ENCODE results near the gene DLG2. TPM values are rescaled to one million over a fixed set of nuclear protein-coding genes. Genes with fewer than 3 reads are reported as not detected.
A peak's percentile ranks its signal among the peaks of the same experiment; 100 is the strongest.

The DLG2 gene
- polyA plus RNA-seq, 3 donors, result 0.24 to 0.39 TPM; not detected in 1

DNA sequence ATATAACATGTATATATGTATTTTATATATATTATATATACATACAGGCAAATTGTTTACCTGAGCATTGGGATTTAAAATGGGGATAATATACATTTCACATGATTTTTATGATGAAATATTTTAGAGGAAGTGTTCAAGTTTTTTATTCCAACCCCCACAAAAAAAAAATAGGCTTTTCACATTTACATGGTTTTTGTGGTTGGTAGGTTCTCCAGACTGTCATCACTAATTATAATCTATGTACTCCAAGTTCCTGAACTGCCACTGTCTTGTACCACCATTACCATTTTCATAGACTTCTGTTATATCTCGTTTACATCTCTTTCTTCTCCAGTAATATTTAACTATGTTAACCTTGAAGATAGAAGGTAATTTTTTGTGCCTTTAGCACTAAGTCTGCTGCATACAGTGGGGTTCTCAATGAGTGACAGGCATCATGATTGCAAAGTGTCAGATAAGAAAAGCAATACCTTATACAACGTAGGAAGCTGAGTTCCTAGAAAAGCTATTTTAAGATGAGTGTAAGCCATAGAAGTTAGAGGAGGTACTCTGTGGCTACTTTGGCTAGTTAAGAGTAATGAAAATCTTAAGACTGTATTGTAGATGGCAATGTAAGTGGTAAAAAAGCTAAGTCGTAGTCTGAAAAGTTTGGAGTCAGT, 25.8 kb upstream of the DLG2 start:
- no peak for DNase-seq
- no peak overlapping the region for H3K4me3 Mint-ChIP-seq
- Histone ChIP-seq H3K9ac (ENCODE audit: insufficient read depth, low read length, poor library complexity, severe bottlenecking) (peak overlapping the region; percentile 1), H4K20me1 (ENCODE audit: insufficient read depth, low read length) (peaks cover 15% of the 10 kb centered on the region), H3K4me3 (replicated peaks in 1 of 3; ENCODE audit: low read depth in 2 of 3, low read length in 3 of 3) (no peak overlapping the region), H3K4me2 (replicated peaks; ENCODE audit: extremely low read depth, low read length, poor library complexity, severe bottlenecking) (no peak overlapping the region), H3K27ac (ENCODE audit: low read depth in 1 of 2, low read length in 2 of 2) (no peak overlapping the region), H3K79me2 (ENCODE audit: insufficient read depth, low read length) (peaks cover 45% of the 10 kb centered on the region), H3K36me3 (replicated peaks in 1 of 2; ENCODE audit: control insufficient read depth in 1 of 2, insufficient read depth in 2 of 2, low read length in 2 of 2) (peaks cover 34 to 51% of the 10 kb centered on the region in 2 donors), H2AFZ (ENCODE audit: insufficient read depth, low read depth, low read length, poor library complexity, severe bottlenecking) (no peak overlapping the region), H3K27me3 (ENCODE audit: control insufficient read depth in 2 of 2, insufficient read depth in 2 of 2, low read length in 2 of 2) (no peaks in the 10 kb centered on the region), H3K4me1 (ENCODE audit: control insufficient read depth in 1 of 2, insufficient read depth in 2 of 2, low read length in 2 of 2) (peaks cover 10 to 11% of the 10 kb centered on the region in 2 donors), H3K9me3 (replicated peaks in 1 of 2; ENCODE audit: control insufficient read depth in 1 of 2, insufficient read depth in 1 of 2, low read length in 2 of 2) (no peaks in the 10 kb centered on the region)
- intact Hi-C loops (cut with micrococcal nuclease), result no loop called here
- H3K4me1 Mint-ChIP-seq, result peaks cover 17% of the 10 kb centered on the region
- TF ChIP-seq, protein P1, sequence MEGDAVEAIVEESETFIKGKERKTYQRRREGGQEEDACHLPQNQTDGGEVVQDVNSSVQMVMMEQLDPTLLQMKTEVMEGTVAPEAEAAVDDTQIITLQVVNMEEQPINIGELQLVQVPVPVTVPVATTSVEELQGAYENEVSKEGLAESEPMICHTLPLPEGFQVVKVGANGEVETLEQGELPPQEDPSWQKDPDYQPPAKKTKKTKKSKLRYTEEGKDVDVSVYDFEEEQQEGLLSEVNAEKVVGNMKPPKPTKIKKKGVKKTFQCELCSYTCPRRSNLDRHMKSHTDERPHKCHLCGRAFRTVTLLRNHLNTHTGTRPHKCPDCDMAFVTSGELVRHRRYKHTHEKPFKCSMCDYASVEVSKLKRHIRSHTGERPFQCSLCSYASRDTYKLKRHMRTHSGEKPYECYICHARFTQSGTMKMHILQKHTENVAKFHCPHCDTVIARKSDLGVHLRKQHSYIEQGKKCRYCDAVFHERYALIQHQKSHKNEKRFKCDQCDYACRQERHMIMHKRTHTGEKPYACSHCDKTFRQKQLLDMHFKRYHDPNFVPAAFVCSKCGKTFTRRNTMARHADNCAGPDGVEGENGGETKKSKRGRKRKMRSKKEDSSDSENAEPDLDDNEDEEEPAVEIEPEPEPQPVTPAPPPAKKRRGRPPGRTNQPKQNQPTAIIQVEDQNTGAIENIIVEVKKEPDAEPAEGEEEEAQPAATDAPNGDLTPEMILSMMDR (IDR thresholded peaks at IDR 0.05), result no peak
- peaks cover 21 to 29% of the 10 kb centered on the region in 2 donors for H3K36me3 Mint-ChIP-seq
- H3K27ac Mint-ChIP-seq, result peak overlapping the region in 1 of 7 donors; percentile 68
- H3K27me3 Mint-ChIP-seq (ENCODE audit: low read depth in 3 of 3), result no peaks in the 10 kb centered on the region
- no peaks in the 10 kb centered on the region for H3K9me3 Mint-ChIP-seq
- WGBS (ENCODE audit: insufficient coverage), result no CpG with 5 or more reads among the region's 3 CpGs

DNA sequence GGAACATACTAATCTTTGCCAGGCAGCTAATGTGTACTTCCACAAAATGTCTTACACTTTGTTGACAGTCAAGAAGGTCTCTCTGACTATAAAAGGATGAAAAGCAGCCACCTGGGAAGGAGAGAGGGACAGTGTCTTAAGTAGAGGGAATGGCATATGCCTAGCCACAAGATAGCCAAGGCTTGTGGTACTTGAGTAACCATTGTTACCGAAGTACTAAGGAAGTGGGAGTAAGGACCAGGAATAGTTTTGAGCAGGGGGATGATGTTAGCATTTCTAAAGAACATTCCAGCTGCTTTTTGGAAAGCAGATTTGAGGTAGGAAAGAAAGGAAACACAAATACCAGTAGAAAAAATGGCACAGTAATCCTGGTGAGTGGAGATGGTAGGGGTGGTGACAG, 24.0 kb upstream of the DLG2 start:
- Histone ChIP-seq H3K9ac (ENCODE audit: insufficient read depth, low read length, poor library complexity, severe bottlenecking) (no peak overlapping the region), H4K20me1 (ENCODE audit: insufficient read depth, low read length) (peaks cover 13% of the 10 kb centered on the region), H3K4me3 (replicated peaks in 1 of 3; ENCODE audit: low read depth in 2 of 3, low read length in 3 of 3) (no peak overlapping the region), H3K4me2 (replicated peaks; ENCODE audit: extremely low read depth, low read length, poor library complexity, severe bottlenecking) (no peak overlapping the region), H2AFZ (ENCODE audit: insufficient read depth, low read depth, low read length, poor library complexity, severe bottlenecking) (no peak overlapping the region), H3K27ac (ENCODE audit: low read depth in 1 of 2, low read length in 2 of 2) (no peak overlapping the region), H3K9me3 (replicated peaks in 1 of 2; ENCODE audit: control insufficient read depth in 1 of 2, insufficient read depth in 1 of 2, low read length in 2 of 2) (no peaks in the 10 kb centered on the region), H3K79me2 (ENCODE audit: insufficient read depth, low read length) (peaks cover 34% of the 10 kb centered on the region), H3K27me3 (ENCODE audit: control insufficient read depth in 2 of 2, insufficient read depth in 2 of 2, low read length in 2 of 2) (no peaks in the 10 kb centered on the region), H3K4me1 (ENCODE audit: control insufficient read depth in 1 of 2, insufficient read depth in 2 of 2, low read length in 2 of 2) (peaks cover 11 to 16% of the 10 kb centered on the region in 2 donors), H3K36me3 (replicated peaks in 1 of 2; ENCODE audit: control insufficient read depth in 1 of 2, insufficient read depth in 2 of 2, low read length in 2 of 2) (peaks cover 21 to 34% of the 10 kb centered on the region in 2 donors)
- TF ChIP-seq, protein P1 (IDR thresholded peaks at IDR 0.05), result no peak
- intact Hi-C loops (cut with micrococcal nuclease), result no loop called here
- DNase-seq, result no peak
- Mint-ChIP-seq H3K9me3 (no peaks in the 10 kb centered on the region), H3K4me3 (no peak overlapping the region), H3K36me3 (peaks cover 10 to 20% of the 10 kb centered on the region in 2 donors), H3K4me1 (peaks cover 17% of the 10 kb centered on the region), H3K27me3 (ENCODE audit: low read depth in 3 of 3) (peaks cover 0 to 4% (median 2%) of the 10 kb centered on the region in 3 donors), H3K27ac (no peak overlapping the region)
- WGBS (ENCODE audit: insufficient coverage), result 50% methylated on average over 1 of the region's 1 CpG

All from CD14-positive monocyte (primary cell).